GM23338 (cell line): ENCODE results near the gene PRSS27.

ENCODE experiments used
- CTCF ChIP-seq, 2 experiments: fragments of 200-600 bp in 1 of 2; sonication (generic) in 1 of 2; conservative IDR thresholded peaks; 2 replicates each; pipeline versions ENCODE4 v1.5.1 to v1.6.1; 2016 to 2017; ENCODE audit warnings: antibody characterized with exemption in 2 of 2, low read depth in 2 of 2, mild to moderate bottlenecking in 2 of 2, moderate library complexity in 1 of 2
- EZH2 ChIP-seq: fragments of 200-600 bp; sonication (generic); IDR thresholded peaks from one replicate; pipeline ENCODE4 v1.8.0; 2017; ENCODE audit warnings: antibody characterized with exemption, mild to moderate bottlenecking, low read depth; ENCODE audit not compliant: unreplicated experiment
- STAT1 ChIP-seq: IDR thresholded peaks from one replicate; pipeline ENCODE4 v1.6.1; 2016; ENCODE audit warnings: antibody characterized with exemption; ENCODE audit not compliant: unreplicated experiment
- TF ChIP-seq, protein P1 (sequence below): IDR thresholded peaks from one replicate; pipeline ENCODE4 v1.6.1; 2018; ENCODE audit warnings: antibody characterized with exemption; ENCODE audit not compliant: unreplicated experiment

GRCh38 chr16:2664574-2664982 lies 55.4 kb downstream of the PRSS27 start:
- no peak for TF ChIP-seq STAT1
- TF ChIP-seq, protein P1, sequence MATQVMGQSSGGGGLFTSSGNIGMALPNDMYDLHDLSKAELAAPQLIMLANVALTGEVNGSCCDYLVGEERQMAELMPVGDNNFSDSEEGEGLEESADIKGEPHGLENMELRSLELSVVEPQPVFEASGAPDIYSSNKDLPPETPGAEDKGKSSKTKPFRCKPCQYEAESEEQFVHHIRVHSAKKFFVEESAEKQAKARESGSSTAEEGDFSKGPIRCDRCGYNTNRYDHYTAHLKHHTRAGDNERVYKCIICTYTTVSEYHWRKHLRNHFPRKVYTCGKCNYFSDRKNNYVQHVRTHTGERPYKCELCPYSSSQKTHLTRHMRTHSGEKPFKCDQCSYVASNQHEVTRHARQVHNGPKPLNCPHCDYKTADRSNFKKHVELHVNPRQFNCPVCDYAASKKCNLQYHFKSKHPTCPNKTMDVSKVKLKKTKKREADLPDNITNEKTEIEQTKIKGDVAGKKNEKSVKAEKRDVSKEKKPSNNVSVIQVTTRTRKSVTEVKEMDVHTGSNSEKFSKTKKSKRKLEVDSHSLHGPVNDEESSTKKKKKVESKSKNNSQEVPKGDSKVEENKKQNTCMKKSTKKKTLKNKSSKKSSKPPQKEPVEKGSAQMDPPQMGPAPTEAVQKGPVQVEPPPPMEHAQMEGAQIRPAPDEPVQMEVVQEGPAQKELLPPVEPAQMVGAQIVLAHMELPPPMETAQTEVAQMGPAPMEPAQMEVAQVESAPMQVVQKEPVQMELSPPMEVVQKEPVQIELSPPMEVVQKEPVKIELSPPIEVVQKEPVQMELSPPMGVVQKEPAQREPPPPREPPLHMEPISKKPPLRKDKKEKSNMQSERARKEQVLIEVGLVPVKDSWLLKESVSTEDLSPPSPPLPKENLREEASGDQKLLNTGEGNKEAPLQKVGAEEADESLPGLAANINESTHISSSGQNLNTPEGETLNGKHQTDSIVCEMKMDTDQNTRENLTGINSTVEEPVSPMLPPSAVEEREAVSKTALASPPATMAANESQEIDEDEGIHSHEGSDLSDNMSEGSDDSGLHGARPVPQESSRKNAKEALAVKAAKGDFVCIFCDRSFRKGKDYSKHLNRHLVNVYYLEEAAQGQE: no peak
- TF ChIP-seq CTCF (conservative IDR thresholded peaks at IDR 0.05; ENCODE audit: low read depth in 2 of 2): no peak
- no peak for TF ChIP-seq EZH2
